ENCODE results near the gene SRBD1.
A peak's percentile ranks its signal among the peaks of the same experiment; 100 is the strongest.

Gene SRBD1

DNA sequence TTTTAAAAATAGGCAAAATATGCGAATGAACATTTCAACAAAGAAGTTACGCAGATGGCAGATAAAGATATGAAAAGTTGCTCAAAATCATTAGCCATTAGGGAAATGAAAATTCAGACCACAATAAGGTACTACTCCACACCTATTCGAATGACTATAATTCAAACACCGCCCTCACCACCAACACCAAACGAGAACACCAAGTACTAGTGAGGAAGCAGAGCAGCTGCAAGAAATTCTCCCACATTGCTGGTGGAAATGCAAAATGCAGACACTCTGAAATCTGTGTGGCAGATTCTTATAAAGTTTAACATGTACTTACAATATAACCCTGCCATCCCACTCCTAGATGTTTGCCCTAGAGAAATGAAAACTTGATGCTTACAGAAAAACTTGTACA, 23.2 kb upstream of the SRBD1 start:
- no peak for DNase-seq

DNA sequence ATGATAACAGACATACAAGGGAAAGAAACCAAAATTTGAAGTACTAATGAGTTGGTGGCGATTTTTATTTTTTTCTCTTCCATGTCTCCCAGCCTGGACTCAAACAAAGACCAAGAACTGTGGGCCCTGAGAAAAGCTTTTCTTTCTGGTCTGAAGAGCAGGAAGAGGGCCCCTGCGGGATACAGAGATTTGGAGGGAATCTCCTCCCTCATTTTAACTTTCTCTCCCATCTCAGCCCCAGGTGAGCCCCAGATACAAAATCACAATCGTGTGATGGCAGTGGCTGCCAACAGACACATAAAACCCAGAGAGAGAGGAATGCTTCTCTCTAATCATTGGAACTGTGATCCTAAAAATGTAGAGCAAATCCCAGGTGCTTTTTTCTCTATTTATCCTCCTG, 20.9 kb upstream of the SRBD1 start:
- no peak for DNase-seq

DNA sequence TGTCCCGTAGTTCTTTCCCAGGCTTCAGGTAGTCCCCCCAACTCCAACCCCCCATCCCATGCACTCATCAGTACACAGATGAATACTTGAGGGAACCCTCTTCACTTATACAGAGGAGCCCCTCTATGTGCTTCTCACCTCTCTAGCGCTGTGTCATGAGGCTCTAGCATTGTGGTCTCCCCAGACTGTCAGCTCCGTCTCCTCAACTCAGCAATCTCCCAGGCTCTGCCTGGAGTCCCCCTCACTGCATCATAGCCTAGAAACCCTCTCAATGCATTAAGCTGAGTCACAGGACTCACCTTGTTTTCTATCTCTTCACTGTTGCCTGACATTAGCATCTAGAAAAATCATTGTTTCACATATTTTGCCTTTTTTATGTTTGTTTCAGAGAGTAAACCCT, 20.3 kb upstream of the SRBD1 start:
- DNase-seq, result no peak

DNA sequence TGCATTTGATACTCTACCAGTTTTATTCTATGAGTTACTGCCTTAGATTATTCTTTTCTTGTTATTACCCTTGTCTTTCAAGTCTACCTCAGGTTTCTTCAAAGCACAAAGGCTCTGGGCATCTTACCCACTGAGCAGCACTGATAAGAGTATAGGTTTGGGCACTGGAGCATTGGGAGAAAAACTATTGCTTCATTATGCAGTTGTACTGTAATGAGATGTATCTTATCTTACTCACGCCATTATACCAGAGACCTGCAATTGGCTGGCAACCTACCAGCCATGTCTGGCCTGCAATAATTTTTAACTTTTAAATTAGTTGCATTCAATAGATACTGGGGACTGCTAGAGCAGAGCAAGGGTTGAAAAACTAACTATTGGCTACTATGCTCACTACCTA, 18.9 kb upstream of the SRBD1 start:
- DNase-seq, result no peak

DNA sequence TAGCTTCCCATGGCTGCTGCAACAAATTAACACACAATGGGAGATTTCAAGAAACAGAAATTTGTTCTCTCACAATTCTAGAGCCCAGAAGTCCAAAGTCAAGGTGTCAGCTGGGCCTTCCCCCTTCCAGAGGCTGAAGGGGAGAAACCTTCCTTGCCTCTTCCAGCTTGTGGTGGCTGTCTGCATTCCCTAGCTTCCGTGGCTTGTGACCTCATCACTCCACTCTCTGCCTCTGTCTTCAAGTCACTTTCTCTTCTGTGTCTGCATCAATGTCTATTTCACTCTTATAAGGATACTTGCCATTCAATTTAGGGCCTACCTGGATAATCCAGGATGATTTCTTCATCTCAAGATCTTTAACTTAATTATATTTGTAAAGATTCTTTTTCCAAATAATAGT, 16.8 kb upstream of the SRBD1 start:
- no peak for DNase-seq

DNA sequence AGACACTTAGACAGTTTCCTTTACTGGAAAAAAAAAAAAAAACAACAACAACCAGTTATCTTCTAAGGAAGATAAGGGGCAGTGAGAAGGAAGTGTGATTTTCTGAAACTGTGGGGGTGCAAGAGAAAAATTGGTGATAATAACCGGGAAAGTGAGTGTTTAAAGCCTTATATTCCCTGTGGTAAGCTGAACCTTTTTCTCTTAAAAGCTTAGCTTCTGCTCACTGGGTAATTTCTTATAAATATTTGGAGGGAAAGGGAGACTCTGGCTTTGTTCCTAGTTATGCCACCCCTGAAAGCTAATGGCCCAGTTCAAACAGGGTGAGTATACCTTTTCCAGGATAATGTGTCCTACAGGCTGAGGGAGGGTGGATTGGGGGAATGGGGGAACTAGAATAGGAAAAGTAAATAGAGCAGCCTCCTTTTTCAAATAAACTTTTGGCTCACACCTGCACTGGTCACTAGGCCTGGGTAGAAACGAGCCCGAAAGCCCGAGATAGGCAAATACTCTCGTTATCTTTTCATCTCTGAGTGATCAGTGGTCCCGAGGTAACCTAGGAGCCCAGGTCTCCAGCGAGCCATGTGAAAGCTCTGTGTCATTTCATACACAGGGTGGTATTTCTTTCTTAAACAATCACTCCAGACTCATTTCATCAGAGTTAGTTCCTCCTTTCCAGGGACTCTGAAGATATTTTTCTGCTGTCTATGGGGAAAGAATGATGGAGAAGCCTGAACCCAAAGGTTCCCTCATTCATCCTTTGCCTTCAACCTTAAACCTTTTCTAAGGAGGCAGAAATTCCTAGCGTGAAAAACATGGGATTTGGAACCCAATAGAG, 15.5 kb upstream of the SRBD1 start:
- no peak for DNase-seq

DNA sequence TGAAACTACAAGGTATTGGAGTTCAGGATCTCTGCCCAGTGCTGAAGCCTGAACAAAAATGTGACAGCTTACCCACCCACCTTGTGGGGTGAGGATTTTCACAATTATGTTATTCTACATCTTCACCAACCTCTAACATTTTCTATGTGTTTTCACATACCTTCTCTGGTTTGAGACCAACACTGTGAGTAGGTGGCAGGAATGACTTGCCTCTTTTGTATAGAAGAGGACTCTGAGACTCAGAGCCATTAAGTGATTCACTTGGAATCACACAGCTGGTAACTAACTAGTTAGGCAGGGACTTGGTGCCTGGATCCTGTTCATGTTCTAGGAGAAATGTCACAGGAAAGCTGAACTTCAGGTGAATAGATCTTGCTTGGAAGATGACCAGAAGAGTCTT, 14.8 kb upstream of the SRBD1 start:
- DNase-seq, result no peak

DNA sequence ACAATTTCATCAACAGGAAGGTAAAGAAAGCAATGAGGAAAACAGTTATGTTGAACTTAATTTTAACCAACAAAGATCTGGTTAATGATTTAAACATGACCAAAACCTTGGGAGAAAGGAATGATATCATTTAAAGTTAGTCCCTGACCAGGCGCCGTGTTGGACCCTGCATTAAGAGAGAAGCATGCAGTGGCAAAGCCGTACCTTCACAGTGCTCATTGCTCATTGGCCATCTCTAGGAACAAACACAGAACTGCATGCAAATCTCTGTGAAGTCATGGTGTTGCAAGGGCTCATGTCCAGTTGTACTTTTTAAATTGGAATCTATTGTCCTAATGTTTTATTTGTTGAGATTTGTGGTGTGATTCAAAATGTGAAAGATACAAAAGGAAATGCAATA, 12.0 kb upstream of the SRBD1 start:
- no peak for DNase-seq

DNA sequence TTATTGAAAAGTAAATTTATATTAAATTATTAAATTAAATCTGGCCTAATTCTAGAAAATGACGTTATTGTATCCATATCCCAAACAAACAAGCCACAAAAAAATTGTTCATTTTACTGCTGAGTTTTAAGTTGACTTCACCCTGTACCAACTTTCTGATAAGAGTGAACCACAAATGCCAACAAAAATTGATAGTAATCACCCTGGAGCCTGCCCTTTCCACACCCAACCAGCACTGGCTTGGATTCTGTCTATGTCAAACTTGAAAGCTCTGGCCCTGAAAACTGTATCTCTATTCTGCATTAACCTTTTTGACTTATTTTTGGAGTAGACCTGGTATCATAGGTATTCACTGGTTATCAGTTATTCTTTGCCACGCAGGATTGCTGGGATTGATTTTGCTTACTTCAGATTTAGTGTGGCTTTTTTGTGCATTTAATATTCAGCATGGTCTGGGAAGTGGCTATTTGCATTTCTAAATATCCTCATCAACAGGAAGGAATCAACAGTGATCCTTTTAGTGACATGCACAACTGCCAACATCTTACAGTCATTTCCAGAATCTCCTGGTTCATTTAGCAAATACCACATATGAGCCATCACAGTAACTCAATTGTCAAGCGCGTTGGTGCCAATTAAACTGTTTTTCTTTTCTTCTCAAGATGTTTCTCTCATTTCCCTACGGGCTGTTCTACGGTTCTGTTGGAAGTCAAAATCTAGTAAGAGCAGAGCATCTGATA, 11.4 kb upstream of the SRBD1 start:
- DNase-seq, result no peak

DNA sequence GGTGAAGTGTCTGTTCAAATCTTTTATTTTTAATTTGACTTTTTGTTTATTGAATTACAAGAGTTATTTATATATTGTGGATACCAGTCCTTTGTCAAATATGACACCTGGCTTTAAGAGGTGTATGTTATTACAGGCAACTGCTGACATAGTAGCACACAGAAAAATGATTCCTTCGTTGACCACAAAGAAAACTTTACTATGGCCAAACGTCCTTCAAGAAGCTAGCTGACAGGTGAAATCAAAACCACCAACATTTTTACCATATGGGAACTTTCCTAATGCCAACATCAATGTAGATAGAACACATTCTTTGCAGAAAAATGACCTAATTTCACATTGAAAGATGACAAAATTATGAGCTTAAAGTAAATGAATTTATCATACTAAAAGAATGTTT, 6.4 kb upstream of the SRBD1 start:
- DNase-seq, result no peak

DNA sequence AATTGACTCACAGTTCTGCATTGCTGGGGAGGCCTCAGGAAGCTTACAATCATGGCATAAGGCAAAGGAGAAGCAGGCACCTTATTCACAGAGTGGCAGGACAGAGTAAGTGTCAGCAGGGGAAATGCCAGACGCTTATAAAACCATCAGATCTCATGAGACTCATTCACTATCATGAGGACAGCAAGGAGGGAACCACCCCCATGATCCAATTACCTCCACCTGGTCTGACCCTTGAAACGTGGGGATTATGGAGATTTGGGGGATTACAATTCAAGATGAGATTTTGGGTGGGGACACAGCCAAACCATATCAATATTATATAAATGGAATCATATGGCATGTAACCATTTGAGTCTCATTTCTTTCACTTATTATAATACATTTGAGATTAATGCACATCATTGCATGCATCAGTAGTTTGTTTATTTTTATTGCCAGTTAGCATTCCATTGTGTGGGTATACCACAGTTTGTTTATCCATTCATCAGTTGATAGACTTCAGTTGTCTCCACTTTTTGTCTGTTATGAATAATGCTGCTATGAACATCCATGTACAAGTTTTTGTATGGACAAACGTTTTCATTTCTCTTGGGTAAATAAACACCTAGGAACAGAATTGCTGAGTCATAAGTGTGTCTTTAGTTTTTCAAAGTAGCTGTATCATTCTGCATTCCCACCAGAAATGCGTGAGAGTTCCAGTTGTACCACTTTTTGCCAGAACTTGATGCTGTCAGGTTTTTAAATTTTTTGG, 5.8 kb upstream of the SRBD1 start:
- no peak for DNase-seq

DNA sequence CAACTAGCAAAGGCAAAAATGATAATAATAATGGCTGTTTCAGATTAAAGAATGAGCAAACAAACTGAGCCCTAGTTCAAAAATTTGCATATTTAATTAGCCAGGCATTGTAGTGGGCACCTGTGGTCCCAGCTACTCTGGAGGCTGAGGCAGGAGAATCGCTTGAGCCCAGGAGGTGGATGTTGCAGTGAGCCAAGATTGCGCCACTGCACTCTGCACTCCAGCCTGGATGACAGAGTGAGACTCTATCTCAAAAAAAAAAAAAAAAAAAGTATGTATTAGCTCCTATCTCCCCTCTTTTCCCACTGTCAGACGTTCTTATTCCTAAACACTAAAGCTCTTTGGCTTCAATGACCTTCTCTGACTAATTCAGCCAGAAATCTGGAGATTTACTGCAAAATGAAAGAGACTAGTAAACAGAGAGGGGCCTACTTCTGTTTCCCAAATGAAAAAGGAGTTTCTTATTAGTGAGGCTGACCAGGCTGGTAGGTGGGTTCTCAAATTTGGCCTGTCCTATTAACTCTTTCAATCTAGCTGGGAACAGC, 3.9 kb upstream of the SRBD1 start:
- no peak for DNase-seq

DNA sequence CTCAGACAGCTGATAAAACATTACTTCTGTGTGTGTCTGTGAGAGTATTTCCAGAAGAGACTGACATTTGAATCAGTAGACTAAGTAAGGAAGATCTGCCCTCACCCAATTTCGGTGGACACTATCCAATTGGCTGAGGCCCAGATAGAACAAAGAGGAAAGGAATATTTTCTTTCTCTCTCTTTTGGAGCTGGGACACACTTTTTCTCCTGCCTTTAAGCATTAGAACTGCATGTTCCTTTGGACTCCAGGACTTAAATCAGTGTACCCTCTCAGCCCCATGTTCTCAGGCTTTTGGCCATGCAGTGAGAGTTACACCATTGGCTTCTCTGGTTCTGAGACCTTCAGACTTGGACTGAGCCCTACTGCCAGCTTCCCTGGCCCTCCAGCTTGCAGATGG, 3.3 kb upstream of the SRBD1 start:
- no peak for DNase-seq

DNA sequence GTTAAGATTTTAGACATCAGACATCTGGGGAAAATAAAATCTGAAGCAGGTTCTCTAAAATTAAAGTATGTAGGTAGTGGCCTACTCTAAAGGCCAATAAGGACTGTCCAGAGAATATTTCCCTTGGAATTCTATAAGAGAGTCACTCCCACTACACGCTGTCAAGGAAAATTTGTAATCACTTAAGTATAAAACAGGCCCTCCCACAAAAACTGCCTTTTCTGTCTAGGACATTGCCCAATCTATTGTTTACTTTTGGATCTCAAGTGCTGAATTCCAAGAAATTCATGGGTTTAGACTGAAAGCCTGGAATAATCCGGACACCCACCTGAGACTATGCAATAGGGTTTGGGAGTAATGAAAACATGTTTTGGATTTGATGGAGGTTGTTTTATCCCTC, 1.7 kb upstream of the SRBD1 start:
- DNase-seq, result no peak

DNA sequence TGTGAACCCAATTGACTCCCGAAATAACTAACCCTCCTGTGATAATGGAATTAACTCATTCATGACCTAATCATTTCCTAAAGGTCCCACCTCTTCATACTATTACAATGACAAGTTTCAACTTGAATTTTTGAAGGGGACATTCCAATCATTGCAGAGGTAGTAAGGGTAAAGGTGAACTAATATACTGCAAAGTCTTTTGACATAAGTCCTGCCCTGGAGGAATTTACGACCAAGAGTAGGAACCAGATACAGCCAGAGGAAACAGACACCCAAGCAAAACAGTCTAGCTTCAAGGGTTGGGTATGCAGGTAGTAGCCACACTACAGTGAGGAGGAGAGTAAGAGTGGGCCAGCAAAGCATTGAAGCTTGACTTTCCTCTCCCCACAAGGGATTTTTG, 1.2 kb upstream of the SRBD1 start:
- DNase-seq, result no peak

DNA sequence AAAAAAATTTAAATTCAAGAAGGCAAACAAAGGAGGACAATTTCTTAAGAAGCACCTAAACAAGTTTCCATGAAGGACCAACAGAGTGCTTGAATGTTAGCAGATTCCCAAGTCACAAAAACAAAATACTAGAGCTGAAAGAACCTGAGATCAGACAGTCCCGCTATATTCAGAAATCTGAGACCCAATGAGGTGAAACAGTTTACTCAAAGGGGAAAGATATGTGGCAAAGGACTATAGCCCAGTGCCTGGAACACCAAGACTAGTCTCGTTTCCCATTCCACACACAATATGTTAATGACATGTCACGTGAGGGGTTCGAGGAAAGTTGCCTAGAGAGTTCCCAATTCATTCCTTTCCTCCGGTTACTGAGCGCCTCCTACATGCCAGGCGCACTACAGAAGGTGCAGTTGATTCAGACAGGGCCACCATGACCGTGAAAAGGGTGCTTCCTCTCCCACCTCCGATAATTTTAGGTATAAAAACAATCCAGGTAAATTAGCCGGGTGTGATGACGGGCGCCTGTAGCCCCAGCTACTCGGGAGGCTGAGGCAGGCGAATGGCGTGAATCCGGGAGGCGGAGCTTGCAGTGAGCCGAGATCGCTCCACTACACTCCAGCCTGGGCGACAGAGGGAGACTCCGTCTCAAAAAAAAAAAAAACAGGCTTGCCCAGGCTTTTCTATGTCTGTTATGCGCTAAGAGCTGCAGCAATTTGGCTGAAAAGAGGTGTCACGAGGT, 617 bp downstream of the SRBD1 start:
- DNase-seq, result peak; percentile 55

DNA sequence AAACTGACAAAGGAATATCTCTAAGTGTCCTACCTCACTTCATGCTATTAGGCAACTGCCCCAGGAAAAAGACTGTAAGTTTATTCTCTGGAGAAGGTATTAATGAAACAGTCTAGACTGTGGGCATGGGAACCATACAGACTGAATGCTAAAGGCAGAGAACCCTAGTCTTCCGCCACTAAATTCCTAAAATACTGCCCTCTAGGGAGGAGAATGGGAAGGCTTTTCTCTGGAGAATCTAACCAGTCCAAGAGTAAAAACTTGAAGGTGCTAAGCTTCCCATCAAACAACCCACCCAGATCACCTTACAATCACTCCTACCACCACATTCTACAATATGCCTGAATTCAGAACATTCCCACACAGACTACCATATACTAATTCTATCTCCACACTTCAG, 3.4 kb downstream of the SRBD1 start:
- no peak for DNase-seq

DNA sequence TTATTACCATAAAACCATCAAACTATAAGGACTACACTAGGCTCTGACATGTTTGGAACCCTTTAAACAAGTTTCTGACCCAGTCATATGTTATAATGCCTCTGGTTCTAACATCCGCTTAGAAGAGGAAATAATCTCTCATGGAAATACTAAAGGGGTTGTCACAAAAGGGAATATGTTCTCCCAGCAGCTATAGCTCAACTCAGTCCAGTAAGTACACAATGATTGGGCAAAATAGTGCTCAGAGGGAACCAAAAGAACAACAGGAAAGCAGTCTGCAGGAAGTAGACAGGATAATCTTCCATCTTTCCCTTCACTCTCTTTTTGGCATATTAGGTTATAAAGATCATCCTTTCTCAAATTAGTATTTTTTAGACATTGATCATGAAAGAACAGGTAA, 4.3 kb downstream of the SRBD1 start:
- no peak for DNase-seq

DNA sequence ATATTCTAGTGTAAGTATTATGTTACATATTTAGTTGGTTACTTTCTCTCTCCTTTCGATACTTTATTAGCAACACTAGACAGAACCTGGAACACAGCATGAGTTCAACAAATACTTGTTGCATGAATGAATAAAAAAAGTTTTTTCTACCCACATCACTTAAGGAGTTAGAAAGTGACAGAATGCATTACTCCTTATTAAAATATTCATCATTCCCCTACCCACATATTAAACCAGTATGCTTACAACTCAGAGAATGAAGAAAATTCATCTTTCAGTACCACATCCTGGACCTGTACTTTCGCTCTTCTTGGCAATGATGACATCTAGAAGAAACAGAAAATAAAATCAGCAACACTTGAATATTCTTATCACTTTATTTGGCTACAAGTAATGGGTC, 6.0 kb downstream of the SRBD1 start:
- DNase-seq, result no peak

DNA sequence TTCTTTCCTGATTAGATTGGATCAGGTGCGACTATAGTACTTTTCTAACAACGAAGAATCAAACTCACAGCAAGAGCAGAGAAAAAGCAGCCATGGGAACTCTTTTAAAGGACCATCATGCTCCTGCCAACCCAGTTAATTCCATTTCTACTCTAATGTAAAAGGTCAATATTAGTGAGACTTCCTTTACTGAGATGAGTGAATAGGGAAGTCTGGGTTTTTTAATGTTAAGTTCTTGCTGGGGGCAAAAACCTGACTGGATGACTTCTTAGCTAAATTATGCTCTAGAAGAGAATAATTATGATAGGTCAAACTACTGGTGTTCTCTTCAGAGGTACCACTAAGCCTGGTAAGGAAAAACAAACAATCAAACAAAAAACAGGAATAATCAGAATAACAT, 8.4 kb downstream of the SRBD1 start:
- no peak for DNase-seq

DNA sequence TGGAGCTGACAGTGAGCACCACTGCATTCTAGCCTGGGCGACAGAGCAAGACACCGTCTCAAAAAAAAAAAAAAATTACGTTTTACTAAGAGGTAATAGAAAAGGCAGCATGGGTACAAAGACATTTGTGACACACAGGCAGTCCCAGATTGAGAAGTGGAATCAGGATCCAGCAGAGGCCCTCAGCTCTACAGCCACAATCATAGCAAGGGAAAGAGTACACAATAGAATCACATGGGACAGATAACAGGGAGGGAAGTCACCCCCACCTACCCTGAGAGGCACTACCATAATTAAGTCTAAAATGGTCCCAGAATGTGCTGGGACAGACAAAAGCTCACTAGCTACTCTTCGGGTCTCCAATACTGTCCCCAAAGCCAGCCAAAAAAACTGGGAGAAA, 12.5 kb downstream of the SRBD1 start:
- no peak for DNase-seq

DNA sequence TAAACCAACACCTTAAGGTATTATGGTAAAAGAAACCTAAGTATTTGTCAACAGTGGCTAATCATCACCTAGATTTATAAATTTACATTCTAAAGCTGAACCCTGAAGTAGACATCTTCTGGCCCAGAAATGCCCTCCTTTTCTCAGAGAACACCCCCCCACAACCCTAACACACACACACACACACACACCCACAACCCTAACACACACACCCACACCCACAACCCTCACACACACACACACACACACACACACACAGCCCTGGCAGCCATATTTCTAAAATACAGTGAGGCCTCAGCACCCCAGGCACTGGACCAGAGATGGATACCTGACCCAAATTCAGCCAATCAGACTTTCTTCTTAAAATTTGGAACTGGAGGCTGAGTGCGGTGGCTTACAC, 14.3 kb downstream of the SRBD1 start:
- no peak for DNase-seq
